ENCODE measurements around the gene RSPH10B. TPM values are rescaled to one million over a fixed set of nuclear protein-coding genes. Genes with fewer than 3 reads are reported as not detected.
"Not testable (repeated sequence)": the region's sequence is repeated elsewhere in the genome, so short reads cannot be mapped to it uniquely, and the experiment has no call there.

RSPH10B gene
- 3.4 TPM in 1 of 2 replicates, not detected in the other for total RNA-seq (2014; rRNA removed; shearing (Covaris generic); ENCODE audit: low replicate concordance)

- not testable (repeated sequence) for H3K9me2 ChIP-seq (replicated peaks; ENCODE audit: insufficient read depth, low read length); H3K4me2 ChIP-seq (ENCODE audit: low read depth, low read length, poor library complexity, severe bottlenecking); H3K4me1 ChIP-seq (ENCODE audit: low read length)
Observed at GRCh38 chr7:5970347-5970911, at the start of gene RSPH10B. TSS of gene RSPH10B (minus strand) at chr7:5970689. CDS start at chr7:5967116, 3,573 bp downstream.

GRCh38 chr7:6016653-6016966 is 46.1 kb upstream of the RSPH10B start:
- no peak for DNase-seq
- Histone ChIP-seq H2AFZ (ENCODE audit: low read length) (no peak overlapping the region), H3K27me3 (ENCODE audit: low read length) (no peaks in the 10 kb centered on the region), H3K4me1 (ENCODE audit: low read length) (peaks cover 20% of the 10 kb centered on the region), H3K79me2 (ENCODE audit: low read length) (peaks cover 47% of the 10 kb centered on the region), H3K4me3 (ENCODE audit: low read length) (no peak overlapping the region), H3K9me3 (ENCODE audit: low read length) (no peaks in the 10 kb centered on the region), H3K9me2 (replicated peaks; ENCODE audit: insufficient read depth, low read length) (no peaks in the 10 kb centered on the region), H3K9ac (ENCODE audit: low read length) (peak overlapping the region; percentile 60; the same call in 1 of the 2 replicates), H3K27ac (ENCODE audit: low read length) (peak overlapping the region; percentile 91; the same call in 1 of the 2 replicates), H3K36me3 (ENCODE audit: insufficient read depth, low read length) (peaks cover 34% of the 10 kb centered on the region), H4K20me1 (ENCODE audit: insufficient read depth, low read depth, low read length) (0 out of 2 replicates have a peak, but pooled peaks cover 6% of the 10 kb centered on the region), H3K4me2 (ENCODE audit: low read depth, low read length, poor library complexity, severe bottlenecking) (no peak overlapping the region)

More at GRCh38 chr7:5970347-5970911, at the start of gene RSPH10B:
- not testable (repeated sequence) for H3K9me3 ChIP-seq (ENCODE audit: low read length); H4K20me1 ChIP-seq (ENCODE audit: insufficient read depth, low read depth, low read length); H3K79me2 ChIP-seq (ENCODE audit: low read length); DNase-seq; H3K27ac ChIP-seq (ENCODE audit: low read length); H3K4me3 ChIP-seq (ENCODE audit: low read length); H3K9ac ChIP-seq (ENCODE audit: low read length); H2AFZ ChIP-seq (ENCODE audit: low read length); H3K27me3 ChIP-seq (ENCODE audit: low read length); H3K36me3 ChIP-seq (ENCODE audit: insufficient read depth, low read length)

- H3K27ac ChIP-seq (ENCODE audit: low read length): peak overlapping the region; percentile 91
- H3K9ac ChIP-seq (ENCODE audit: low read length): peak overlapping the region; percentile 60; the same call in 1 of the 2 replicates
- H3K9me2 ChIP-seq (replicated peaks; ENCODE audit: insufficient read depth, low read length): no peaks in the 10 kb centered on the region
- no peak overlapping the region for H3K4me3 ChIP-seq (ENCODE audit: low read length)
- no peaks in the 10 kb centered on the region for H3K27me3 ChIP-seq (ENCODE audit: low read length)
- no peak overlapping the region for H2AFZ ChIP-seq (ENCODE audit: low read length)
- peak overlapping the region; percentile 46 for H3K4me2 ChIP-seq (ENCODE audit: low read depth, low read length, poor library complexity, severe bottlenecking)
- peaks cover 52% of the 10 kb centered on the region for H3K79me2 ChIP-seq (ENCODE audit: low read length)
- peaks cover 37% of the 10 kb centered on the region for H3K36me3 ChIP-seq (ENCODE audit: insufficient read depth, low read length)
- peaks cover 25% of the 10 kb centered on the region for H3K4me1 ChIP-seq (ENCODE audit: low read length)
- 0 out of 2 replicates have a peak, but pooled peaks cover 6% of the 10 kb centered on the region for H4K20me1 ChIP-seq (ENCODE audit: insufficient read depth, low read depth, low read length)
- no peaks in the 10 kb centered on the region for H3K9me3 ChIP-seq (ENCODE audit: low read length)
- DNase-seq: peak; percentile 54
Observed at GRCh38 chr7:6015917-6016652, 45.6 kb upstream of the RSPH10B start.

- Histone ChIP-seq H3K9me3 (ENCODE audit: low read length) (no peaks in the 10 kb centered on the region), H4K20me1 (ENCODE audit: insufficient read depth, low read depth, low read length) (no peaks in the 10 kb centered on the region), H2AFZ (ENCODE audit: low read length) (no peak overlapping the region), H3K27ac (ENCODE audit: low read length) (no peak overlapping the region), H3K9ac (ENCODE audit: low read length) (no peak overlapping the region), H3K9me2 (replicated peaks; ENCODE audit: insufficient read depth, low read length) (no peaks in the 10 kb centered on the region), H3K4me2 (ENCODE audit: low read depth, low read length, poor library complexity, severe bottlenecking) (no peak overlapping the region), H3K79me2 (ENCODE audit: low read length) (peaks cover 75% of the 10 kb centered on the region), H3K4me3 (ENCODE audit: low read length) (no peak overlapping the region), H3K4me1 (ENCODE audit: low read length) (peaks cover 42% of the 10 kb centered on the region), H3K27me3 (ENCODE audit: low read length) (no peaks in the 10 kb centered on the region), H3K36me3 (ENCODE audit: insufficient read depth, low read length) (peaks cover 29% of the 10 kb centered on the region)
- DNase-seq: no peak
Observed at GRCh38 chr7:6012355-6013104, 42.0 kb upstream of the RSPH10B start.

GRCh38 chr7:6011541-6011940 is 41.1 kb upstream of the RSPH10B start:
- Histone ChIP-seq H3K9ac (ENCODE audit: low read length) (no peak overlapping the region), H4K20me1 (ENCODE audit: insufficient read depth, low read depth, low read length) (no peaks in the 10 kb centered on the region), H3K27me3 (ENCODE audit: low read length) (no peaks in the 10 kb centered on the region), H3K4me2 (ENCODE audit: low read depth, low read length, poor library complexity, severe bottlenecking) (peak overlapping the region; percentile 93), H3K9me2 (replicated peaks; ENCODE audit: insufficient read depth, low read length) (no peaks in the 10 kb centered on the region), H3K4me1 (ENCODE audit: low read length) (peaks cover 46% of the 10 kb centered on the region), H3K79me2 (ENCODE audit: low read length) (peaks cover 77% of the 10 kb centered on the region), H2AFZ (ENCODE audit: low read length) (no peak overlapping the region), H3K36me3 (ENCODE audit: insufficient read depth, low read length) (peaks cover 27% of the 10 kb centered on the region), H3K4me3 (ENCODE audit: low read length) (no peak overlapping the region), H3K27ac (ENCODE audit: low read length) (no peak overlapping the region), H3K9me3 (ENCODE audit: low read length) (no peaks in the 10 kb centered on the region)
- DNase-seq: no peak

- Histone ChIP-seq H3K4me3 (ENCODE audit: low read length) (peak overlapping the region; percentile 68), H3K36me3 (ENCODE audit: insufficient read depth, low read length) (peaks cover 21% of the 10 kb centered on the region)
Observed at GRCh38 chr7:6010370-6010769, 39.9 kb upstream of the RSPH10B start.

GRCh38 chr7:6008668-6009611 is 38.5 kb upstream of the RSPH10B start, which contains the start of the genes AIMP2 and PMS2:
TSS of gene AIMP2 (plus strand) at chr7:6009272. CDS start at chr7:6009364, 92 bp downstream.
TSS of gene PMS2 (minus strand) at chr7:6009049. CDS start at chr7:6009019, 30 bp downstream.
- Histone ChIP-seq H3K27me3 (ENCODE audit: low read length) (no peaks in the 10 kb centered on the region), H3K9me3 (ENCODE audit: low read length) (no peaks in the 10 kb centered on the region), H3K27ac (ENCODE audit: low read length) (peak within 1 kb of the TSS; percentile 94), H3K4me2 (ENCODE audit: low read depth, low read length, poor library complexity, severe bottlenecking) (peak within 1 kb of the TSS; percentile 93), H4K20me1 (ENCODE audit: insufficient read depth, low read depth, low read length) (no peaks in the 10 kb centered on the region), H3K4me1 (ENCODE audit: low read length) (peaks cover 28% of the 10 kb centered on the region), H3K9ac (ENCODE audit: low read length) (peak within 1 kb of the TSS; percentile 99), H3K79me2 (ENCODE audit: low read length) (peaks cover 73% of the 10 kb centered on the region), H3K4me3 (ENCODE audit: low read length) (peak within 1 kb of the TSS; percentile 98), H2AFZ (ENCODE audit: low read length) (peak within 1 kb of the TSS; percentile 67; the same call in 1 of the 2 replicates), H3K36me3 (ENCODE audit: insufficient read depth, low read length) (peaks cover 18% of the 10 kb centered on the region; the same call in 1 of the 2 replicates), H3K9me2 (replicated peaks; ENCODE audit: insufficient read depth, low read length) (no peaks in the 10 kb centered on the region)
- DNase-seq: peak; percentile 99

More at GRCh38 chr7:6010370-6010769, 39.9 kb upstream of the RSPH10B start:
- Histone ChIP-seq H3K4me1 (ENCODE audit: low read length) (peaks cover 34% of the 10 kb centered on the region), H3K79me2 (ENCODE audit: low read length) (peaks cover 73% of the 10 kb centered on the region), H3K4me2 (ENCODE audit: low read depth, low read length, poor library complexity, severe bottlenecking) (peak overlapping the region; percentile 93), H3K9ac (ENCODE audit: low read length) (peak overlapping the region; percentile 70), H3K27ac (ENCODE audit: low read length) (peak overlapping the region; percentile 54; the same call in 1 of the 2 replicates)
- not testable (repeated sequence) for H2AFZ ChIP-seq (ENCODE audit: low read length); H3K9me3 ChIP-seq (ENCODE audit: low read length); H3K9me2 ChIP-seq (replicated peaks; ENCODE audit: insufficient read depth, low read length); DNase-seq; H3K27me3 ChIP-seq (ENCODE audit: low read length); H4K20me1 ChIP-seq (ENCODE audit: insufficient read depth, low read depth, low read length)
